ENCODE measurements around the gene MTR. TPM values are rescaled to one million over a fixed set of nuclear protein-coding genes. Genes with fewer than 3 reads are reported as not detected.

Gene MTR
- total RNA-seq, 6 experiments from 2014 or later: 9.4 to 15.4 (median 11.8) TPM

- no peaks in the 10 kb centered on the region for H3K36me3 ChIP-seq
- peak overlapping the region in 2 of 3 donors; percentile 63 to 82 for H3K27ac ChIP-seq
- ATAC-seq (peak; percentile 50 to 72 (median 54)), DNase-seq (no peak)
- H3K4me1 ChIP-seq: peaks cover 0 to 58% (median 18%) of the 10 kb centered on the region in 4 donors
- WGBS (ENCODE audit: insufficient coverage, low coverage, low lambda C conversion rate, missing lambda C conversion rate): 85% methylated on average over 2 of the region's 2 CpGs
- intact Hi-C loops (cut with DNase I): no loop called here
- no peaks in the 10 kb centered on the region for H3K9me3 ChIP-seq
- TF ChIP-seq POLR2A (IDR thresholded peaks at IDR 0.05) (no peak), CTCF (IDR thresholded peaks at IDR 0.05) (no peak)
- H3K4me3 ChIP-seq: no peak overlapping the region
- H3K27me3 ChIP-seq: no peaks in the 10 kb centered on the region
These were observed 66.6 kb downstream of the MTR start for GRCh38 chr1:236861560-236862218.

- ATAC-seq: peak in 2 of 4 donors; percentile 2 to 3
- 49% methylated on average over 4 of the region's 4 CpGs for WGBS (ENCODE audit: insufficient coverage, low coverage, low lambda C conversion rate, missing lambda C conversion rate)
- Histone ChIP-seq H3K36me3 (no peaks in the 10 kb centered on the region), H3K4me1 (peaks cover 0 to 58% (median 18%) of the 10 kb centered on the region in 4 donors), H3K4me3 (no peak overlapping the region), H3K9me3 (no peaks in the 10 kb centered on the region), H3K27ac (peak overlapping the region in 2 of 3 donors; percentile 63 to 82), H3K27me3 (no peaks in the 10 kb centered on the region)
- TF ChIP-seq CTCF (IDR thresholded peaks at IDR 0.05) (no peak), POLR2A (IDR thresholded peaks at IDR 0.05) (no peak)
- intact Hi-C loops (cut with DNase I): no loop called here
- no peak for DNase-seq
These were observed 67.1 kb downstream of the MTR start for GRCh38 chr1:236862219-236862591.

GRCh38 chr1:236862615-236863211 is 67.6 kb downstream of the MTR start:
- H3K27me3 ChIP-seq: no peaks in the 10 kb centered on the region
- H3K36me3 ChIP-seq: peaks cover 0 to 5% (median 0%) of the 10 kb centered on the region in 4 donors
- no peak overlapping the region for H3K4me3 ChIP-seq
- intact Hi-C loops (cut with DNase I): no loop called here
- 21% methylated on average over 5 of the region's 5 CpGs for WGBS (ENCODE audit: insufficient coverage, low coverage, low lambda C conversion rate, missing lambda C conversion rate)
- H3K9me3 ChIP-seq: no peaks in the 10 kb centered on the region
- peak; percentile 49 to 88 (median 70) for DNase-seq
- peak overlapping the region in 2 of 3 donors; percentile 63 to 82 for H3K27ac ChIP-seq
- TF ChIP-seq CTCF (IDR thresholded peaks at IDR 0.05) (no peak), POLR2A (IDR thresholded peaks at IDR 0.05) (no peak)
- peaks cover 0 to 58% (median 18%) of the 10 kb centered on the region in 4 donors for H3K4me1 ChIP-seq
- peak; percentile 89 to 97 (median 95) for ATAC-seq

- intact Hi-C loops (cut with DNase I): no loop called here
- H3K36me3 ChIP-seq: peaks cover 0 to 6% (median under 1%) of the 10 kb centered on the region in 4 donors
- H3K4me1 ChIP-seq: peaks cover 0 to 56% (median 18%) of the 10 kb centered on the region in 4 donors
- ATAC-seq: no peak
- no peaks in the 10 kb centered on the region for H3K27me3 ChIP-seq
- H3K4me3 ChIP-seq: no peak overlapping the region
- 94% methylated on average over 3 of the region's 3 CpGs for WGBS (ENCODE audit: insufficient coverage, low coverage, low lambda C conversion rate, missing lambda C conversion rate)
- TF ChIP-seq POLR2A (IDR thresholded peaks at IDR 0.05): no peak
- no peak for TF ChIP-seq CTCF (IDR thresholded peaks at IDR 0.05)
- no peak overlapping the region for H3K27ac ChIP-seq
- no peaks in the 10 kb centered on the region for H3K9me3 ChIP-seq
- no peak for DNase-seq
These were observed 69.1 kb downstream of the MTR start for GRCh38 chr1:236864211-236864610.
